ENCODE measurements around the gene C12orf75. TPM values are rescaled to one million over a fixed set of nuclear protein-coding genes. Genes with fewer than 3 reads are reported as not detected.

The C12orf75 gene
- total and polyA plus RNA-seq, 2 of the 13 experiments (the other 11 are each of a cell fraction or from before 2014, with no cell fraction given) = 16.1 to 19.8 TPM

GRCh38 chr12:105386431-105386830, 55.9 kb downstream of the C12orf75 start:
- in situ Hi-C loops (cut with HindIII; ENCODE audit: extremely low pct_ligation_motif_present, low pct_unique_long_range_greater_than_20kb) = loop anchor here (25.0 kb wide), 1 partner anchor 399 kb away; the partner anchor contains the start of gene NOPCHAP1

DNA sequence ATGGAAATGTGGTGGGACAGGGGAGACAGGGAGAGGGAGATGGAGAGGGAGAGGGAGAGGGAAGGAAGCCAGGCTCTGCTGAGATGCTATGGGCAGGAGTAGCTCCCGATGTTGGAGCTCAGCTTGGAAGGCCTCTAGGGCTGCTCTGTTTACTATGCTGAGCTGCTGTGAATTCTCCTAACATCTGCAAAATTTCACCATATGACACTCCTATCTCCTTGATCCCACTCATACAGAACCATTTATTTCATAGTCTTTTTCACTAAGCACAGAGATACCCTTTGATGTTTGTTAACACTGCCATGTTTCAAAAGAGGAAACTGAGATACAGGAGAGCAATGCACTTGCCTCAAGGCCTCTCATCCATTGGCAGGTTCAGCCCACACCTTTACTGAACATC, 60.7 kb downstream of the C12orf75 start:
- POLR2A ChIA-PET = no interaction called here
- CTCF ChIA-PET (ENCODE audit: low intra/inter-chr PET ratio, low total read pairs) = no interaction called here
- DNase-seq (ENCODE audit: low spot score) = no peak
- no peaks in the 10 kb centered on the region for H3K4me1 ChIP-seq (ENCODE audit: insufficient read depth, low read length)
- WGBS (ENCODE audit: low lambda C conversion rate) = 88% methylated on average over 1 of the region's 1 CpG
- H3K9ac ChIP-seq (ENCODE audit: insufficient read depth, low read depth, low read length) = no peak overlapping the region
- TF ChIP-seq TEAD3 (CRISPR knock-in tag; optimal IDR thresholded peaks at IDR 0.05; ENCODE audit: borderline replicate concordance) (no peak), ZNF256 (CRISPR knock-in tag; conservative IDR thresholded peaks at IDR 0.05) (no peak)
- H3K27ac ChIP-seq (ENCODE audit: extremely low read length, insufficient read depth, low read length) = no peak overlapping the region
- no peaks in the 10 kb centered on the region for H4K20me1 ChIP-seq (ENCODE audit: insufficient read depth, low read length)
- no peak overlapping the region for H3K4me2 ChIP-seq (ENCODE audit: low read depth, low read length)
- in situ Hi-C loops (cut with HindIII; ENCODE audit: extremely low pct_ligation_motif_present, low pct_unique_long_range_greater_than_20kb) = loop anchor here (25.0 kb wide), 1 partner anchor 404 kb away; the partner anchor contains the start of gene NOPCHAP1
- H3K4me3 ChIP-seq (replicated peaks in 1 of 3; ENCODE audit: insufficient read depth in 1 of 3, low read depth in 2 of 3, low read length in 3 of 3) = no peak overlapping the region
- no peak for FAIRE-seq
- no peaks in the 10 kb centered on the region for H3K79me2 ChIP-seq (ENCODE audit: insufficient read depth, low read length)
- no peaks in the 10 kb centered on the region for H3K9me3 ChIP-seq (ENCODE audit: low read length)
- no peak for ATAC-seq
- H3K27me3 ChIP-seq (ENCODE audit: control insufficient read depth in 1 of 2, insufficient read depth in 2 of 2, low read length in 2 of 2) = no peaks in the 10 kb centered on the region
- intact Hi-C loops (cut with micrococcal nuclease; ENCODE audit: unreplicated experiment) = no loop called here
- no TSS peak for BruUV-seq (replicated peaks)
- H3K36me3 ChIP-seq (replicated peaks in 1 of 2; ENCODE audit: control insufficient read depth in 1 of 2, insufficient read depth in 2 of 2, low read length in 2 of 2) = no peaks in the 10 kb centered on the region
- H2AFZ ChIP-seq (ENCODE audit: low read length) = no peak overlapping the region

More at GRCh38 chr12:105386431-105386830, 55.9 kb downstream of the C12orf75 start:
- Histone ChIP-seq H3K27ac (ENCODE audit: extremely low read length, insufficient read depth, low read length) (no peak overlapping the region), H3K9ac (ENCODE audit: insufficient read depth, low read depth, low read length) (no peak overlapping the region), H3K36me3 (replicated peaks in 1 of 2; ENCODE audit: control insufficient read depth in 1 of 2, insufficient read depth in 2 of 2, low read length in 2 of 2) (no peaks in the 10 kb centered on the region), H3K4me3 (replicated peaks in 1 of 3; ENCODE audit: insufficient read depth in 1 of 3, low read depth in 2 of 3, low read length in 3 of 3) (no peak overlapping the region), H3K79me2 (ENCODE audit: insufficient read depth, low read length) (no peaks in the 10 kb centered on the region), H3K4me1 (ENCODE audit: insufficient read depth, low read length) (peaks cover 7% of the 10 kb centered on the region), H2AFZ (ENCODE audit: low read length) (no peak overlapping the region), H4K20me1 (ENCODE audit: insufficient read depth, low read length) (no peaks in the 10 kb centered on the region), H3K4me2 (ENCODE audit: low read depth, low read length) (no peak overlapping the region), H3K9me3 (ENCODE audit: low read length) (no peaks in the 10 kb centered on the region), H3K27me3 (ENCODE audit: control insufficient read depth in 1 of 2, insufficient read depth in 2 of 2, low read length in 2 of 2) (no peaks in the 10 kb centered on the region)
- no peak for FAIRE-seq
- TF ChIP-seq, protein P1, sequence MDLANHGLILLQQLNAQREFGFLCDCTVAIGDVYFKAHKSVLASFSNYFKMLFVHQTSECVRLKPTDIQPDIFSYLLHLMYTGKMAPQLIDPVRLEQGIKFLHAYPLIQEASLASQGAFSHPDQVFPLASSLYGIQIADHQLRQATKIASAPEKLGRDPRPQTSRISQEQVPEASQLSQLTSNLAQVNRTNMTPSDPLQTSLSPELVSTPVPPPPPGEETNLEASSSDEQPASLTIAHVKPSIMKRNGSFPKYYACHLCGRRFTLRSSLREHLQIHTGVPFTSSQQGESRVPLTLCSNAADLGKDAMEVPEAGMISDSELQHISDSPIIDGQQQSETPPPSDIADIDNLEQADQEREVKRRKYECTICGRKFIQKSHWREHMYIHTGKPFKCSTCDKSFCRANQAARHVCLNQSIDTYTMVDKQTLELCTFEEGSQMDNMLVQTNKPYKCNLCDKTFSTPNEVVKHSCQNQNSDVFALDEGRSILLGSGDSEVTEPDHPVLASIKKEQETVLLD (CRISPR knock-in tag; IDR thresholded peaks at IDR 0.05; ENCODE audit: low read depth) = no peak
- TF ChIP-seq, protein P2, sequence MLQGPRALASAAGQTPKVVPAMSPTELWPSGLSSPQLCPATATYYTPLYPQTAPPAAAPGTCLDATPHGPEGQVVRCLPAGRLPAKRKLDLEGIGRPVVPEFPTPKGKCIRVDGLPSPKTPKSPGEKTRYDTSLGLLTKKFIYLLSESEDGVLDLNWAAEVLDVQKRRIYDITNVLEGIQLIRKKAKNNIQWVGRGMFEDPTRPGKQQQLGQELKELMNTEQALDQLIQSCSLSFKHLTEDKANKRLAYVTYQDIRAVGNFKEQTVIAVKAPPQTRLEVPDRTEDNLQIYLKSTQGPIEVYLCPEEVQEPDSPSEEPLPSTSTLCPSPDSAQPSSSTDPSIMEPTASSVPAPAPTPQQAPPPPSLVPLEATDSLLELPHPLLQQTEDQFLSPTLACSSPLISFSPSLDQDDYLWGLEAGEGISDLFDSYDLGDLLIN (CRISPR knock-in tag; IDR thresholded peaks at IDR 0.05; ENCODE audit: borderline replicate concordance) = no peak
- TF ChIP-seq SKI (IDR thresholded peaks at IDR 0.05; ENCODE audit: partially characterized antibody) (no peak), EHMT2 (IDR thresholded peaks at IDR 0.05; ENCODE audit: borderline replicate concordance, low read depth, low read length) (no peak)
- BruUV-seq (replicated peaks) = no TSS peak
- no peak for DNase-seq (ENCODE audit: low spot score)
- ATAC-seq = no peak
- CTCF ChIA-PET (ENCODE audit: low intra/inter-chr PET ratio, low total read pairs) = no interaction called here
- intact Hi-C loops (cut with micrococcal nuclease; ENCODE audit: unreplicated experiment) = no loop called here
- POLR2A ChIA-PET = no interaction called here
- 100% methylated on average over 3 of the region's 3 CpGs for WGBS (ENCODE audit: low lambda C conversion rate)

Data from HepG2 (cell line).